HepG2 (cell line): ENCODE results near the gene TM9SF2. TPM values are rescaled to one million over a fixed set of nuclear protein-coding genes. Genes with fewer than 3 reads are reported as not detected.

Experiments
- RARG ChIP-seq: sonication (generic); formaldehyde crosslinking; IDR thresholded peaks from 2 replicates; pipeline ENCODE4 v1.4.0; 2020; ENCODE audit warnings: low read depth, mild to moderate bottlenecking, missing genetic modification reagents
- ZNF33B ChIP-seq: sonication (generic); formaldehyde crosslinking; IDR thresholded peaks from 2 replicates; pipeline ENCODE4 v1.5.1; 2020; ENCODE audit warnings: mild to moderate bottlenecking, missing genetic modification reagents
- ZZZ3 ChIP-seq: sonication (generic); formaldehyde crosslinking; IDR thresholded peaks from 2 replicates; pipeline ENCODE4 v1.4.0; 2020; ENCODE audit warnings: missing genetic modification reagents, mild to moderate bottlenecking, borderline replicate concordance
- polyA plus RNA-seq, 8 experiments: library from polyadenylated mRNA; depleted of rRNA in 3 of 8; stranded (reverse) in 7 of 8; unstranded in 1 of 8; fragments of >200 nt; fragmentation: Illumina TruSeq in 4 of 8; extraction: Trizol in 4 of 8; gene quantifications; 2 replicates each; pipeline versions ENCODE4 v1.2.1 to v1.2.3, GENCODE V29; 2011 to 2016; ENCODE audit warnings: low read depth in 4 of 8, missing spikeins in 1 of 8, mixed read lengths in 1 of 8; ENCODE audit not compliant: insufficient read depth in 1 of 8
- total RNA-seq, 5 experiments: library from RNA; depleted of rRNA; stranded (reverse); fragments of >200 nt; fragmentation: Illumina TruSeq; extraction: Trizol; gene quantifications; 2 replicates each; pipeline ENCODE4 v1.2.3, GENCODE V29; 2016; ENCODE audit warnings: low read depth in 1 of 5
- TF ChIP-seq, protein P1 (sequence below): sonication (generic); formaldehyde crosslinking; IDR thresholded peaks from 2 replicates; pipeline ENCODE4 v1.5.0; 2020; ENCODE audit warnings: missing genetic modification reagents
- TF ChIP-seq, protein P2 (sequence below): IDR thresholded peaks from 2 replicates; pipeline ENCODE4 v1.6.1; 2016; ENCODE audit warnings: missing biosample characterization, missing genetic modification reagents, low read depth
- TF ChIP-seq, protein P3 (sequence below): sonication (generic); formaldehyde crosslinking; IDR thresholded peaks from 2 replicates; pipeline ENCODE4 v1.4.0; 2020; ENCODE audit warnings: missing genetic modification reagents, borderline replicate concordance

TM9SF2 gene
- total and polyA plus RNA-seq, 2 of the 13 experiments (the other 11 are each of a cell fraction or from before 2014, with no cell fraction given): 94.1 to 123 TPM

DNA sequence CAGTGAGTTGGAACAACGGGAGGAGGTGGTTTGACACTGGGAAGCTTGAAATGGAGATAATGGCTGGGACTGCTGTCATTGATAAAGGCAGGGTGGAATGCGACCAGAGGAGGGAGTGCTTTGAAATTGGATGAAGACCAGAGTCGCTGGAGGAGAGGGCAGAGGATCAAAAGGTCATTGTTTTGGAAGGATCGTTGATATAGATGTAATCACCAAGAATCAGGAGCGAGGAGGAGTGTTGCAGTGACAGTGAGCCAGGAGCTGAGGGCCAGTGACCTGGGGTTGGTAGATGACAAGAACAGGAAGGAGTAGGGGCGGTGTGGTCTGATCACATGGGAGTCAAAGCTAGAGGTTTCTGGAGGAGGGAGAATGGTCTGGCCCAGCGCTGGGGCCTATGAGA, 25.3 kb downstream of the TM9SF2 start (continued):
- TF ChIP-seq, protein P1, sequence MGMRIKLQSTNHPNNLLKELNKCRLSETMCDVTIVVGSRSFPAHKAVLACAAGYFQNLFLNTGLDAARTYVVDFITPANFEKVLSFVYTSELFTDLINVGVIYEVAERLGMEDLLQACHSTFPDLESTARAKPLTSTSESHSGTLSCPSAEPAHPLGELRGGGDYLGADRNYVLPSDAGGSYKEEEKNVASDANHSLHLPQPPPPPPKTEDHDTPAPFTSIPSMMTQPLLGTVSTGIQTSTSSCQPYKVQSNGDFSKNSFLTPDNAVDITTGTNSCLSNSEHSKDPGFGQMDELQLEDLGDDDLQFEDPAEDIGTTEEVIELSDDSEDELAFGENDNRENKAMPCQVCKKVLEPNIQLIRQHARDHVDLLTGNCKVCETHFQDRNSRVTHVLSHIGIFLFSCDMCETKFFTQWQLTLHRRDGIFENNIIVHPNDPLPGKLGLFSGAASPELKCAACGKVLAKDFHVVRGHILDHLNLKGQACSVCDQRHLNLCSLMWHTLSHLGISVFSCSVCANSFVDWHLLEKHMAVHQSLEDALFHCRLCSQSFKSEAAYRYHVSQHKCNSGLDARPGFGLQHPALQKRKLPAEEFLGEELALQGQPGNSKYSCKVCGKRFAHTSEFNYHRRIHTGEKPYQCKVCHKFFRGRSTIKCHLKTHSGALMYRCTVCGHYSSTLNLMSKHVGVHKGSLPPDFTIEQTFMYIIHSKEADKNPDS (CRISPR knock-in tag): no peak
- TF ChIP-seq, protein P2, sequence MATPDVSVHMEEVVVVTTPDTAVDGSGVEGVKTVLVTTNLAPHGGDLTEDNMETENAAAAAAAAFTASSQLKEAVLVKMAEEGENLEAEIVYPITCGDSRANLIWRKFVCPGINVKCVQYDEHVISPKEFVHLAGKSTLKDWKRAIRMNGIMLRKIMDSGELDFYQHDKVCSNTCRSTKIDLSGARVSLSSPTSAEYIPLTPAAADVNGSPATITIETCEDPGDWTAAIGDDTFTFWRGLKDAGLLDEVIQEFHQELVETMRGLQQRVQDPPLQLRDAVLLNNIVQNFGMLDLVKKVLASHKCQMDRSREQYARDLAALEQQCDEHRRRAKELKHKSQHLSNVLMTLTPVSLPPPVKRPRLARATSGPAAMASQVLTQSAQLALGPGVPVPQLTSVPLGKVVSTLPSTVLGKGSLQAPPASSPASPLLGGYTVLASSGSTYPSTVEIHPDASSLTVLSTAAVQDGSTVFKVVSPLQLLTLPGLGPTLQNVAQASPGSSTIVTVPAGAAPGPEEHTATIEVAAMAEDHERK (CRISPR knock-in tag): no peak
- no peak for TF ChIP-seq RARG (CRISPR knock-in tag)
- no peak for TF ChIP-seq ZNF33B
- no peak for TF ChIP-seq ZZZ3 (CRISPR knock-in tag)
- TF ChIP-seq, protein P3, sequence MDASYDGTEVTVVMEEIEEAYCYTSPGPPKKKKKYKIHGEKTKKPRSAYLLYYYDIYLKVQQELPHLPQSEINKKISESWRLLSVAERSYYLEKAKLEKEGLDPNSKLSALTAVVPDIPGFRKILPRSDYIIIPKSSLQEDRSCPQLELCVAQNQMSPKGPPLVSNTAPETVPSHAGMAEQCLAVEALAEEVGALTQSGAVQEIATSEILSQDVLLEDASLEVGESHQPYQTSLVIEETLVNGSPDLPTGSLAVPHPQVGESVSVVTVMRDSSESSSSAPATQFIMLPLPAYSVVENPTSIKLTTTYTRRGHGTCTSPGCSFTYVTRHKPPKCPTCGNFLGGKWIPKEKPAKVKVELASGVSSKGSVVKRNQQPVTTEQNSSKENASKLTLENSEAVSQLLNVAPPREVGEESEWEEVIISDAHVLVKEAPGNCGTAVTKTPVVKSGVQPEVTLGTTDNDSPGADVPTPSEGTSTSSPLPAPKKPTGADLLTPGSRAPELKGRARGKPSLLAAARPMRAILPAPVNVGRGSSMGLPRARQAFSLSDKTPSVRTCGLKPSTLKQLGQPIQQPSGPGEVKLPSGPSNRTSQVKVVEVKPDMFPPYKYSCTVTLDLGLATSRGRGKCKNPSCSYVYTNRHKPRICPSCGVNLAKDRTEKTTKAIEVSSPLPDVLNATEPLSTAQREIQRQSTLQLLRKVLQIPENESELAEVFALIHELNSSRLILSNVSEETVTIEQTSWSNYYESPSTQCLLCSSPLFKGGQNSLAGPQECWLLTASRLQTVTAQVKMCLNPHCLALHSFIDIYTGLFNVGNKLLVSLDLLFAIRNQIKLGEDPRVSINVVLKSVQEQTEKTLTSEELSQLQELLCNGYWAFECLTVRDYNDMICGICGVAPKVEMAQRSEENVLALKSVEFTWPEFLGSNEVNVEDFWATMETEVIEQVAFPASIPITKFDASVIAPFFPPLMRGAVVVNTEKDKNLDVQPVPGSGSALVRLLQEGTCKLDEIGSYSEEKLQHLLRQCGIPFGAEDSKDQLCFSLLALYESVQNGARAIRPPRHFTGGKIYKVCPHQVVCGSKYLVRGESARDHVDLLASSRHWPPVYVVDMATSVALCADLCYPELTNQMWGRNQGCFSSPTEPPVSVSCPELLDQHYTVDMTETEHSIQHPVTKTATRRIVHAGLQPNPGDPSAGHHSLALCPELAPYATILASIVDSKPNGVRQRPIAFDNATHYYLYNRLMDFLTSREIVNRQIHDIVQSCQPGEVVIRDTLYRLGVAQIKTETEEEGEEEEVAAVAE (CRISPR knock-in tag): no peak
